ENCODE data around the gene FRMD4A.

DNA sequence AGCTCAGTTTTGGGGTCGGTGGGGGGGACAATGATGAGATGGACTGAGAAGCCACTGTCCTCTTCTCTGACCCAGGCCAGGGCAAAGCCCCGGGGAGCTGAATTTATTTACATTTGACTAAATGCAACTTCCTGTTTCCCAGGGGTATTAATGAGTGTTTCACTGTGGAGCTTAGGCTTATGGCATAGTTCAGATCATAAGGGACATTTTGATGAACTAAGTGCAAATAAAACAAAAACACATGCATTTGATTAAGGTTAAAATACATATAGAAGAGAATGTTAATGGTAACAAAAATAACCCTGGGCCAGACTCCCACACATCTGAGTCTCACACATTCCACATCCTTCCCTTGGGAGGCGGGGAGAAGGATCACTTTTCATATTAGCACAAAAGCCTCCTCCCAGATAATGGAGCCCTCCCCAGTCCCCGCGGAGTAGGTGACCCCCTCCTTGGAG, 320.6 kb downstream of the FRMD4A start:
- TF ChIP-seq, protein P1, sequence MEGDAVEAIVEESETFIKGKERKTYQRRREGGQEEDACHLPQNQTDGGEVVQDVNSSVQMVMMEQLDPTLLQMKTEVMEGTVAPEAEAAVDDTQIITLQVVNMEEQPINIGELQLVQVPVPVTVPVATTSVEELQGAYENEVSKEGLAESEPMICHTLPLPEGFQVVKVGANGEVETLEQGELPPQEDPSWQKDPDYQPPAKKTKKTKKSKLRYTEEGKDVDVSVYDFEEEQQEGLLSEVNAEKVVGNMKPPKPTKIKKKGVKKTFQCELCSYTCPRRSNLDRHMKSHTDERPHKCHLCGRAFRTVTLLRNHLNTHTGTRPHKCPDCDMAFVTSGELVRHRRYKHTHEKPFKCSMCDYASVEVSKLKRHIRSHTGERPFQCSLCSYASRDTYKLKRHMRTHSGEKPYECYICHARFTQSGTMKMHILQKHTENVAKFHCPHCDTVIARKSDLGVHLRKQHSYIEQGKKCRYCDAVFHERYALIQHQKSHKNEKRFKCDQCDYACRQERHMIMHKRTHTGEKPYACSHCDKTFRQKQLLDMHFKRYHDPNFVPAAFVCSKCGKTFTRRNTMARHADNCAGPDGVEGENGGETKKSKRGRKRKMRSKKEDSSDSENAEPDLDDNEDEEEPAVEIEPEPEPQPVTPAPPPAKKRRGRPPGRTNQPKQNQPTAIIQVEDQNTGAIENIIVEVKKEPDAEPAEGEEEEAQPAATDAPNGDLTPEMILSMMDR (IDR thresholded peaks at IDR 0.05), result no peak
- TF ChIP-seq POLR2A (IDR thresholded peaks at IDR 0.05), result no peak
